HepG2 (cell line): ENCODE data around the gene ST3GAL5. TPM values are rescaled to one million over a fixed set of nuclear protein-coding genes. Genes with fewer than 3 reads are reported as not detected.

Experiments used
- ATAC-seq: fragments of 200-7000 bp; cut with Tn5 transposase; 3 replicates; pipeline ENCODE4 v1.9.1; 2020; ENCODE audit warnings: mild to moderate bottlenecking, moderate library complexity
- BruUV-seq: library from RNA; stranded (reverse); fragments of 400-500 nt; replicated peaks from 2 replicates; lab custom pipeline; 2021; lab: Mats Ljungman, UMichigan
- CTCF ChIA-PET: fragments of 300-600 bp; formaldehyde crosslinking; extraction: SDS; loops from one replicate; lab custom pipeline; 2021; ENCODE audit warnings: low total read pairs, inconsistent platforms, low intra/inter-chr PET ratio; lab: Yijun Ruan, JAX
- POLR2A ChIA-PET: fragments of 350-600 bp; sonication (Branson Sonifier 250); formaldehyde crosslinking; loops from one replicate; lab custom pipeline; 2020; ENCODE audit warnings: antibody characterized with exemption, inconsistent platforms; lab: Yijun Ruan, JAX
- DNase-seq: peaks from one replicate; pipeline ENCODE4 v3.0.0-alpha.2; 2015; ENCODE audit warnings: low spot score
- FAIRE-seq: peaks from 3 replicates; lab custom pipeline; 2011; peaks lifted over from hg19 to GRCh38; lab: Jason Lieb, UNC
- H2AFZ ChIP-seq: one replicate; pipeline ENCODE4 v1.6.1; 2011; ENCODE audit warnings: low read length, inconsistent platforms
- H3K27ac ChIP-seq: fragments of 300-600 bp; 3 replicates; pipeline ENCODE4 v1.8.0; 2011; ENCODE audit warnings: mixed run types, mild to moderate bottlenecking, mixed read lengths, low read length, inconsistent platforms; ENCODE audit not compliant: insufficient read depth; ENCODE audit errors: extremely low read length
- H3K27me3 ChIP-seq, 2 experiments: fragments of 200-600 bp in 1 of 2; 2 replicates in 1 of 2; 3 replicates in 1 of 2; pipeline versions ENCODE4 v1.6.0 to v1.8.0; 2011; ENCODE audit warnings: low read length in 2 of 2, mild to moderate bottlenecking in 2 of 2, moderate library complexity in 2 of 2, inconsistent platforms in 1 of 2; ENCODE audit not compliant: insufficient read depth in 2 of 2, control insufficient read depth in 1 of 2
- H3K36me3 ChIP-seq, 2 experiments: fragments of 200-600 bp in 1 of 2; replicated peaks in 1 of 2; 2 replicates in 1 of 2; 3 replicates in 1 of 2; pipeline versions ENCODE4 v1.5.1 to v1.8.0; 2011; ENCODE audit warnings: low read length in 2 of 2, inconsistent platforms in 1 of 2; ENCODE audit not compliant: insufficient read depth in 2 of 2, control insufficient read depth in 1 of 2
- H3K4me1 ChIP-seq: 2 replicates; pipeline ENCODE4 v1.5.1; 2012; ENCODE audit warnings: low read length, inconsistent platforms; ENCODE audit not compliant: insufficient read depth
- H3K4me2 ChIP-seq: 2 replicates; pipeline ENCODE4 v1.6.0; 2011; ENCODE audit warnings: low read depth, low read length, inconsistent platforms
- H3K4me3 ChIP-seq, 3 experiments: fragments of 200-600 bp in 1 of 3; sonication (generic), shearing (Covaris generic) in 1 of 3; replicated peaks in 1 of 3; 2 replicates each; pipeline ENCODE4 v1.5.1; 2011 to 2016; ENCODE audit warnings: low read length in 3 of 3, inconsistent platforms in 2 of 3, low read depth in 2 of 3, mild to moderate bottlenecking in 2 of 3, control low read depth in 1 of 3, mixed read lengths in 1 of 3; ENCODE audit not compliant: insufficient read depth in 1 of 3
- H3K79me2 ChIP-seq: one replicate; pipeline ENCODE4 v1.6.1; 2011; ENCODE audit warnings: low read length, inconsistent platforms; ENCODE audit not compliant: insufficient read depth
- H3K9ac ChIP-seq: 2 replicates; pipeline ENCODE4 v1.6.0; 2011; ENCODE audit warnings: mild to moderate bottlenecking, low read depth, low read length, inconsistent platforms; ENCODE audit not compliant: insufficient read depth
- H3K9me3 ChIP-seq: 2 replicates; pipeline ENCODE4 v1.5.1; 2012; ENCODE audit warnings: mild to moderate bottlenecking, low read length
- H4K20me1 ChIP-seq: 2 replicates; pipeline ENCODE4 v1.6.0; 2011; ENCODE audit warnings: inconsistent platforms, mild to moderate bottlenecking, low read length, moderate library complexity; ENCODE audit not compliant: insufficient read depth
- ATF1 ChIP-seq: IDR thresholded peaks from 2 replicates; pipeline ENCODE4 v1.6.1; 2016; ENCODE audit warnings: mild to moderate bottlenecking, control low read depth
- BCL3 ChIP-seq: sonication (generic); formaldehyde crosslinking; IDR thresholded peaks from 2 replicates; pipeline ENCODE4 v1.5.1; 2020; ENCODE audit warnings: mild to moderate bottlenecking, missing genetic modification reagents, moderate library complexity
- BCLAF1 ChIP-seq: fragments of 450-650 bp; IDR thresholded peaks from 2 replicates; pipeline ENCODE4 v1.6.1; 2017; ENCODE audit warnings: mild to moderate bottlenecking
- CERS6 ChIP-seq: sonication (generic); formaldehyde crosslinking; IDR thresholded peaks from 2 replicates; pipeline ENCODE4 v1.5.0; 2020; ENCODE audit warnings: missing genetic modification reagents
- MAF1 ChIP-seq: sonication (generic); formaldehyde crosslinking; IDR thresholded peaks from 2 replicates; pipeline ENCODE4 v1.5.0; 2020; ENCODE audit warnings: missing genetic modification reagents, borderline replicate concordance
- ZMYM4 ChIP-seq: sonication (generic); formaldehyde crosslinking; IDR thresholded peaks from 2 replicates; pipeline ENCODE4 v1.8.1; 2023; ENCODE audit warnings: mild to moderate bottlenecking, missing genetic modification reagents
- ZNF414 ChIP-seq: sonication (generic); formaldehyde crosslinking; IDR thresholded peaks from 2 replicates; pipeline ENCODE4 v1.5.0; 2020; ENCODE audit warnings: missing genetic modification reagents
- ZNF569 ChIP-seq: sonication (generic); formaldehyde crosslinking; IDR thresholded peaks from 2 replicates; pipeline ENCODE4 v1.5.0; 2020; ENCODE audit warnings: mild to moderate bottlenecking, missing genetic modification reagents, moderate library complexity, borderline replicate concordance
- ZNF672 ChIP-seq: sonication (generic); formaldehyde crosslinking; IDR thresholded peaks from 2 replicates; pipeline ENCODE4 v1.8.1; 2022; ENCODE audit warnings: missing genetic modification reagents
- ZNF772 ChIP-seq: sonication (generic); formaldehyde crosslinking; IDR thresholded peaks from 2 replicates; pipeline ENCODE4 v1.5.0; 2020; ENCODE audit warnings: mild to moderate bottlenecking, missing genetic modification reagents
- ZNF790 ChIP-seq: sonication (generic); formaldehyde crosslinking; IDR thresholded peaks from 2 replicates; pipeline ENCODE4 v1.8.0; 2022; ENCODE audit warnings: missing genetic modification reagents, mild to moderate bottlenecking, borderline replicate concordance
- WGBS: methylation state at CpG from one replicate; pipeline ENCODE4 v1.1.6; 2017; ENCODE audit warnings: low lambda C conversion rate; 5-methylcytosine and 5-hydroxymethylcytosine counted together
- in situ Hi-C: cut with HindIII; loops from 2 replicates; pipeline ENCODE4 v1.10.0; 2017; ENCODE audit warnings: low pct_unique_long_range_greater_than_20kb; ENCODE audit not compliant: extremely low pct_ligation_motif_present
- intact Hi-C: fragments of 100-400 bp; cut with micrococcal nuclease; formaldehyde crosslinking; loops from one replicate; pipeline ENCODE4 v1.10.0; 2022; ENCODE audit not compliant: unreplicated experiment
- polyA plus RNA-seq, 8 experiments: library from polyadenylated mRNA; depleted of rRNA in 3 of 8; stranded (reverse) in 7 of 8; unstranded in 1 of 8; fragments of >200 nt; fragmentation: Illumina TruSeq in 4 of 8; extraction: Trizol in 4 of 8; gene quantifications; 2 replicates each; pipeline versions ENCODE4 v1.2.1 to v1.2.3, GENCODE V29; 2011 to 2016; ENCODE audit warnings: low read depth in 4 of 8, missing spikeins in 1 of 8, mixed read lengths in 1 of 8; ENCODE audit not compliant: insufficient read depth in 1 of 8
- total RNA-seq, 5 experiments: library from RNA; depleted of rRNA; stranded (reverse); fragments of >200 nt; fragmentation: Illumina TruSeq; extraction: Trizol; gene quantifications; 2 replicates each; pipeline ENCODE4 v1.2.3, GENCODE V29; 2016; ENCODE audit warnings: low read depth in 1 of 5

Gene ST3GAL5
- total and polyA plus RNA-seq, 2 of the 13 experiments (the other 11 are each of a cell fraction or from before 2014, with no cell fraction given), result 1.3 to 2.0 TPM

- Histone ChIP-seq H3K4me3 (no peak overlapping the region), H3K9me3 (no peaks in the 10 kb centered on the region), H3K9ac (no peak overlapping the region), H3K79me2 (no peaks in the 10 kb centered on the region), H2AFZ (no peak overlapping the region), H3K27ac (no peak overlapping the region), H4K20me1 (no peaks in the 10 kb centered on the region), H3K27me3 (peaks cover 0 to 3% of the 10 kb centered on the region in 2 experiments; a peak in 1 of 5 replicates), H3K36me3 (no peaks in the 10 kb centered on the region), H3K4me1 (peaks cover 39% of the 10 kb centered on the region), H3K4me2 (no peak overlapping the region)
- in situ Hi-C loops (no loop called here), intact Hi-C loops (no loop called here)
- CTCF ChIA-PET, result no interaction called here
- WGBS, result 26% methylated on average over 9 of the region's 9 CpGs
- no TSS peak for BruUV-seq
- no peak for FAIRE-seq
- ATAC-seq, result peak; percentile 5; the same call in 2 of the 3 replicates
- TF ChIP-seq BCL3 (CRISPR knock-in tag), result 0 out of 2 replicates have a peak, but pooled peaks have one; percentile 21
- no peak for TF ChIP-seq ZNF772 (CRISPR knock-in tag)
- TF ChIP-seq CERS6 (CRISPR knock-in tag), result no peak
- TF ChIP-seq ATF1, result 0 out of 2 replicates have a peak, but pooled peaks have one; percentile 22
- POLR2A ChIA-PET, result no interaction called here
- DNase-seq, result no peak
These were observed 18.9 kb upstream of the ST3GAL5 start for GRCh38 chr2:85907671-85908157.

- WGBS, result 53% methylated on average over 3 of the region's 3 CpGs
- H3K9ac ChIP-seq, result no peak overlapping the region
- H3K9me3 ChIP-seq, result no peaks in the 10 kb centered on the region
- in situ Hi-C loops (no loop called here), intact Hi-C loops (no loop called here)
- ATAC-seq (no peak), DNase-seq (no peak), FAIRE-seq (no peak)
- CTCF ChIA-PET, result no interaction called here
- H3K4me2 ChIP-seq, result no peak overlapping the region
- H2AFZ ChIP-seq, result no peak overlapping the region
- H3K36me3 ChIP-seq, result no peaks in the 10 kb centered on the region
- POLR2A ChIA-PET, result no interaction called here
- H4K20me1 ChIP-seq, result no peaks in the 10 kb centered on the region
- H3K4me3 ChIP-seq, result no peak overlapping the region
- peaks cover 39% of the 10 kb centered on the region for H3K4me1 ChIP-seq
- no peaks in the 10 kb centered on the region for H3K79me2 ChIP-seq
- no peak overlapping the region for H3K27ac ChIP-seq
- H3K27me3 ChIP-seq, result no peaks in the 10 kb centered on the region; a peak in 1 of 5 replicates
- no TSS peak for BruUV-seq
- TF ChIP-seq BCLAF1 (no peak), ZNF790 (CRISPR knock-in tag) (no peak), ZNF672 (CRISPR knock-in tag) (no peak), ZMYM4 (no peak), ZNF414 (CRISPR knock-in tag) (no peak), ZNF569 (no peak), MAF1 (CRISPR knock-in tag) (no peak)
These were observed 18.0 kb upstream of the ST3GAL5 start for GRCh38 chr2:85906748-85907147.
